PFSK-1 (cell line): ENCODE measurements around the gene AVPR1B.

ENCODE experiments used
- FOXP2 ChIP-seq: optimal IDR thresholded peaks from 2 replicates; pipeline ENCODE3; 2011; ENCODE audit warnings: borderline replicate concordance, control low read depth, inconsistent platforms; ENCODE audit not compliant: insufficient read depth; ENCODE audit errors: extremely low read length, extremely low read depth
- POLR2AphosphoS5 ChIP-seq: IDR thresholded peaks from 2 replicates; pipeline ENCODE4 v1.6.1; 2012; ENCODE audit warnings: low read depth, mild to moderate bottlenecking, control low read depth, low read length, moderate library complexity
- REST ChIP-seq, 2 experiments: IDR thresholded peaks; 2 replicates each; pipeline versions ENCODE4 v1.6.1 to v1.8.0; 2011 to 2012; ENCODE audit warnings: low read depth in 2 of 2, low read length in 2 of 2, control low read depth in 1 of 2, inconsistent platforms in 1 of 2, mild to moderate bottlenecking in 1 of 2, moderate library complexity in 1 of 2; ENCODE audit not compliant: insufficient read depth in 1 of 2
- SIN3A ChIP-seq: IDR thresholded peaks from 2 replicates; pipeline ENCODE4 v1.6.1; 2012; ENCODE audit warnings: mild to moderate bottlenecking, low read length, moderate library complexity, borderline replicate concordance; ENCODE audit not compliant: insufficient read depth
- TAF1 ChIP-seq: IDR thresholded peaks from 2 replicates; pipeline ENCODE4 v1.6.1; 2012; ENCODE audit warnings: low read length, control low read depth, borderline replicate concordance; ENCODE audit not compliant: insufficient read depth

DNA sequence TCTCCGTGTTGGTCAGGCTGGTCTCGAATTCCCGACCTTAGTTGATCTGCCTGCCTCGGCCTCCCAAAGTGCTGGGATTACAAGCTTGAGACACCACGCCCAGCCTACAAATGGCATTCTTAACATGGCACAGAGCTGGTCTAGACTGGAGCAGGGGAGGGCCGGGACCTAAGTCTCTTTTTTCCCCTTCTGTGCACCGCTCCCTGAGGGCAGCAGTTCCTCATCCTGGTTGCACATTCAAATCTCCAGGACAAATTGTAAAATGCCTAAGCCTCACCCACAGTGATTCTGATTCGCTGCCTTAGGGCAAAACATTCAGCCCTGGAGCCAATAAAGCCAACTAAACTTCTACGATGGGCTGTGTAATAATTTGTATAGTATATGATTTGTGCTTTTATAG is 10.1 kb upstream of the AVPR1B start:
- no peak for TF ChIP-seq TAF1
- TF ChIP-seq SIN3A: no peak
- TF ChIP-seq REST (IDR thresholded peaks at IDR 0.05; ENCODE audit: insufficient read depth in 1 of 2, low read depth in 2 of 2, low read length in 2 of 2): no peak
- no peak for TF ChIP-seq POLR2AphosphoS5
- TF ChIP-seq FOXP2: no peak
